GM18505 (cell line): Measurements from ENCODE around the gene STXBP3.
"Not testable (repeated sequence)": the region's sequence is repeated elsewhere in the genome, so short reads cannot be mapped to it uniquely, and the experiment has no call there.

ENCODE experiments used
- ATAC-seq: cut with Tn5 transposase; IDR thresholded peaks from one replicate; pipeline ENCODE4 v1.9.1; 2021; ENCODE audit not compliant: unreplicated experiment
- POLR2A ChIP-seq: IDR thresholded peaks from 4 replicates; pipeline ENCODE4 v1.6.1; 2011; ENCODE audit warnings: borderline replicate concordance; ENCODE audit not compliant: insufficient read depth, insufficient read length; ENCODE audit errors: extremely low read depth

Gene STXBP3

GRCh38 chr1:108746382-108747170 lies at the start of gene STXBP3:
STXBP3 (plus strand) TSS chr1:108746674; CDS start chr1:108746738, 64 bp downstream.
- TF ChIP-seq POLR2A = peak; percentile 96
- ATAC-seq = peak; percentile 88

- no peak for ATAC-seq
- TF ChIP-seq POLR2A = peak; percentile 19
Observed at GRCh38 chr1:108699375-108700332, 46.8 kb upstream of the STXBP3 start.

- no peak for TF ChIP-seq POLR2A
- no peak for ATAC-seq
Observed at GRCh38 chr1:108701176-108701849, 45.2 kb upstream of the STXBP3 start.

- ATAC-seq = not testable (repeated sequence)
Observed at GRCh38 chr1:108702109-108702508, 44.4 kb upstream of the STXBP3 start.

DNA sequence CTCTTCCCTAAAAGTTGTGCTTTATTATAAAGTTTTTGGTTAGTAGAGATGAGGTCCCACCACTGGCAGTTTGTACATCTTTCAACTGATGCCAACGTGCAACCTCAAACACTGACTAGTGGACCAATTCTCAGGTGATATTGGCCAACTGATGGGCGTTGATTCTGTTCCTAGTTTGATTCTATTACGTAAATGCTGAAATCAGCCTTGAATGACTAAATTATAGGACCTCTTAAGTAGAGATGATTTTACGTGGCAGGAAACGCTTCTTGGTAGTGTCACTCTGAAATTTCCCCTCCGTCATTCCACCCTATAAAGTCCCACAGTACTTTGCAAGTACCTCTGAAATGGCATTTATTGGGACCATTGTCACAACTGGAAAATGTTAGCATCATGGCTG lies 42.5 kb upstream of the STXBP3 start:
- TF ChIP-seq POLR2A = no peak
- no peak for ATAC-seq

- no peak for ATAC-seq
- no peak for TF ChIP-seq POLR2A
Observed at GRCh38 chr1:108704496-108704895, 42.0 kb upstream of the STXBP3 start.

DNA sequence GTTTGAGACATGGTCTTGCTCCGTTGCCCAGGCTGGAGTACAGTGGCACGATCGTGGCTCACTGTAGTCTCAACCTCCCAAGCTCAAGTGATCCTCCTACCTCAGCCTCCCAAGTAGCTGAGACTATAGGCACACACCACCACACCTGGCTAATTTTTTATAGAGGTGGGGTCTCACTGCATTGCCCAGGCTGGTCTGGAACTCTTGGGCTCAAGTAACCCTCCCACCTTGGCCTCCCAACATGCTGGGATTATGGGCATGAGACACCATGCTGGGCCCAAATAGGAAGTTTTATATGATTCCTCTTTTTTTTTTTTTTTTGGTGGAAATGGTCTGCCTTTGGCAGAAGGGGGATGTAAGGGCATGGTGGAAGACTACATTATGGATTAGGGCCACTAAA lies 39.8 kb upstream of the STXBP3 start:
- ATAC-seq = no peak
- TF ChIP-seq POLR2A = no peak

DNA sequence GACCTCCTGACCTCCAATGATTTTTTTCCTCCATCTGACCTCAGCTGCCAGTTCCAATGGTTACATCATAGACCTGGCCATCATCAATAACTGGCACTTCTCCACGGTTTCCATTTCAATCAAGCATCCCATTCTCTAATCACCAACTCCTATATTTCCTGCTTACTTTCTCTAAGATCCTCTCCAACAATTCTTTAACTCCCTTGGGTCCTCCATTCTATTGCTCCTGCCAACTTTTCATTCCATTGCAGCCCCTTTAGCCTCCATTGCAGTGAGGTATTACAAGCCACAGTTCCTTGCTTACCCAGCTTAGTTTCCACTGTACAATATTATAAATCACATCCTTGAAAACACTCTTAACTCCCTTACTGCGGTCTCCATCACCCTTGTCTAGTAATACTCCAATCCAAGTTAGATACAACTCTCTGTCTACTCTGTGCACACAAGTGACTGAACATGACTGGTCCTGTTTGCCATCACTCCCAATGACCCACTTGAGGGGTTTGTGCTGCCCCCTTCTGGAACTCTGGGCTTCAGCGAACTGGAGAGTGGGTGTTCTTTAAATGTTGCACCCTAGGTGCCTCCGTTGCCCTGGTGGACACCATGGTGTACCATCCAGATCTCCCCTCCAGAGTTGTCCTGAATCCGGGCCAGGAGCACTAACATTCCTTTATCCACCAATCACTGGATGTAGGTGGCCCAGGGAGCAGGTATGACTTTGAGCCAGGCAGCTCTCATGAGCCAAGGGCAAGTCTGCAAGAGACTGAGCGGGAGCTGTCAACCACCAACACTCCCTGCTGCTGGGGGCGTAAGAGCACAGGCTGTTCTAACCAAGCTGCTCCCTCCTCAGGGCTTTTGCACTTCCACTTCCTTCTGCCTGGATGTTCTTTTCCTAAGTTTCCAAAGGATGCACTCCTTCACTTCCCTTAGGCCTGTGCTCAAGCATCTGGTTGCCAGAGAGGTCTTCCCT lies 37.5 kb upstream of the STXBP3 start:
- ATAC-seq = peak; percentile 57
- TF ChIP-seq POLR2A = no peak

DNA sequence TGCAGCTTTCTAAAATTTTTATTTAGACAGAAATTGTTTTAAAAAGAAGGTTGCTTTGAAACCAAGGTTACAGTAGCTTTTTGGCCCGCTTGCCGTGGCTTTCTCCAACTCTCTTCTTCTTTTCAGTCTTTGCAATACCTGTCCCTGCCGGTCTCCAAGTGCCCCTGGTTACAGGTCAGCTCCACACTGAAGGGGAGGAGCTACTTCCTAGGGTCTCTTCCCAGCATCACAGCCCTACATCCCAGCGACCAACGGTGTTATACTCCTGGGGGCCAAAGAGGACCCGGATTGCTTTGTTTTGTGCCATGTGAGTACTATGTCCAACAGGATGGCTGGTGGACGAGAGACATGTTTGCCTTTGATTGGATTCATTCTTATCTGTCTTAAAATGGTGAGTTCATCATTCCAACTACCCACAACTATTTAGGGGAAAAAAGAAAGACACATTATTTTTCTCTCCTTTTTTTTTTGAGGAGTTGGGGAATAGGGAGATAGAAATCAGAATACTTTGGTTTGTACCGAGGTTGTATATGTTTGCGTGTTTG lies 33.8 kb upstream of the STXBP3 start, which contains the start of gene FNDC7:
FNDC7 (plus strand) TSS at position 303 of the 545 bp plus-strand sequence; CDS start at position 329, 26 bp downstream.
- no peak for ATAC-seq
- TF ChIP-seq POLR2A = no peak

DNA sequence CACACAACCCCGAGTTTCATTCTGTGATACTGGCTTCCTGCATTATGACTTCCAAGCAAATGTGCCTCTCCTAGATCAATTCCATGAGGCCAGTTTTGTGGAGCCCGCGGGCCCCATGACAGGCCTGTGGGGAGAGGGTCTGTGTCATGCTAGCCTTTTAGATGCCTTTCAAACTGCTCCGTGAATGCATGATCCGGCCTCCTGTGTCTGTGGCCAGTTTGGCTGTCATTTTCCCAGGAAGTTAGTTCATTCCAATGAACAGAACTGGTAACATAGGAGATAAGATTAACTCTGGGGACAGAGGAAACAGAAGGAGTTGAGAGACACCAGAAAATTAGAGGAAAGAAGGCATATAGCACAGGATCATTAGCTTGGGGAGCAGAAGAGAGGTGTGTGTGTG lies 30.5 kb upstream of the STXBP3 start:
- no peak for ATAC-seq
- no peak for TF ChIP-seq POLR2A

DNA sequence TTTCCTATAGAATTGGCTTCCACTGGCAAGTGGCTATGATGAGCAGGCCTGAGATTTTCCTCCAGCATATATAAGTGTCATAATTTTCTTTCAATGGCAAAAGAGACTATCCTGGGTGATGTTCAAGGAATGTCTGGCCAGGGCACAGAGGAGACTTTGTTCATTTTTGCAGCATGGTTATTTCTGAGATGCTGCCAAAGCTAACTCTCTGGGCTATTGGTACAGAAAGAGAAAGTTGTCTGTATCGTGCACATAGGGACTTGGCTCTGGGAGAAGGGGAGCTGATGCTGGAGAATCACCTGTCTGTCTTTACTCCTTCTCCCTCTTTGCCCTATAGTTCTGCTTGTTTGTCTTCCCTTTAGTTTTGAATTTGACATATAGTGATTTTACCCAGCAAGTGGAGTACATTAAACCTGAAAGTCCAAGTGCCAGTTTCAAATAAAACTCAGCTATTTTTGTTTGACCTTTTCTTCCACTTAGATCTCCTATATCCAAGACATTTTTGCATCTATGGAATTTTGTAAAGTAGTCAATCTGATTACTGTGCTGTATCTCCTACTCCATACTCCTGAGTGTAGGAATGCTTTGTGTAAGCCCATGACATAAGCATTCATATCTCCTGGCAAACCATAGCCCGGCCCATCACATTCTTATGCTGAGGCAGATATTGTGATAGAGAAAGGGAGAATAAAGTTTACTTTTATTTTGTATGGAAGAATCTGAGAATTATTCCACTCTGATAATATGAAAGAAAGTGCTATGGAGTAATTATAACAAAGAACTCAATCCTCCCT lies 29.8 kb upstream of the STXBP3 start:
- no peak for ATAC-seq
- no peak for TF ChIP-seq POLR2A
